SK-N-SH (cell line): Measurements from ENCODE around the gene ZHX3. TPM values are rescaled to one million over a fixed set of nuclear protein-coding genes. Genes with fewer than 3 reads are reported as not detected.

Experiments
- CTCF ChIA-PET: fragments of 300-600, 350-600 bp; formaldehyde crosslinking; extraction: SDS; loops from one replicate; lab custom pipeline; 2021; lab: Yijun Ruan, JAX
- POLR2A ChIA-PET: fragments of 350-600 bp; sonication (Branson Sonifier 250); formaldehyde crosslinking; extraction: SDS; loops from one replicate; lab custom pipeline; 2020; ENCODE audit warnings: antibody characterized with exemption, inconsistent platforms; lab: Yijun Ruan, JAX
- DNase-seq: peaks from one replicate; pipeline ENCODE4 v3.0.0; 2012
- H2AFZ ChIP-seq: fragments of 200-600 bp; sonication (generic); 2 replicates; pipeline ENCODE4 v1.8.1; 2016; ENCODE audit warnings: antibody characterized with exemption, mild to moderate bottlenecking, low read depth
- H3F3A ChIP-seq: fragments of 200-600 bp; sonication (generic); replicated peaks from 2 replicates; pipeline ENCODE3; 2016; ENCODE audit warnings: antibody characterized with exemption, mild to moderate bottlenecking; ENCODE audit not compliant: insufficient read depth
- H3K27ac ChIP-seq, 2 experiments: fragments of 200-500 bp in 1 of 2; fragments of 200-600 bp in 1 of 2; sonication (Bioruptor generic) in 1 of 2; sonication (generic), shearing (Covaris generic) in 1 of 2; 2 replicates each; pipeline versions ENCODE4 v1.5.1 to v1.6.1; 2014 to 2016; ENCODE audit warnings: low read depth in 2 of 2, inconsistent platforms in 1 of 2, low read length in 1 of 2, mild to moderate bottlenecking in 1 of 2, mixed read lengths in 1 of 2
- H3K27me3 ChIP-seq: fragments of 200-600 bp; sonication (generic), shearing (Covaris generic); 2 replicates; pipeline ENCODE4 v1.6.1; 2016; ENCODE audit warnings: mixed run types; ENCODE audit not compliant: insufficient read depth
- H3K36me3 ChIP-seq, 2 experiments: fragments of 200-500 bp in 1 of 2; fragments of 200-600 bp in 1 of 2; sonication (Bioruptor generic) in 1 of 2; sonication (generic) in 1 of 2; replicated peaks in 1 of 2; 2 replicates each; pipeline versions ENCODE3 to v1.5.1; 2014 to 2016; ENCODE audit warnings: low read length in 1 of 2, mild to moderate bottlenecking in 1 of 2; ENCODE audit not compliant: insufficient read depth in 2 of 2, control insufficient read depth in 1 of 2
- H3K4me1 ChIP-seq, 2 experiments: fragments of 200-500 bp in 1 of 2; fragments of 200-600 bp in 1 of 2; sonication (Bioruptor generic) in 1 of 2; sonication (generic), shearing (Covaris generic) in 1 of 2; 2 replicates each; pipeline versions ENCODE4 v1.5.1 to v1.6.1; 2014 to 2016; ENCODE audit warnings: low read depth in 1 of 2, low read length in 1 of 2, mixed run types in 1 of 2; ENCODE audit not compliant: insufficient read depth in 2 of 2, control insufficient read depth in 1 of 2
- H3K4me2 ChIP-seq: fragments of 200-600 bp; sonication (generic), shearing (Covaris generic); 2 replicates; pipeline ENCODE4 v1.6.1; 2017; ENCODE audit warnings: mixed run types
- H3K4me3 ChIP-seq, 2 experiments: fragments of 200-500 bp in 1 of 2; fragments of 200-600 bp in 1 of 2; sonication (Bioruptor generic) in 1 of 2; sonication (generic), shearing (Covaris generic) in 1 of 2; 2 replicates each; pipeline versions ENCODE4 v1.5.1 to v1.8.1; 2014 to 2016; ENCODE audit warnings: low read depth in 2 of 2, inconsistent platforms in 1 of 2, low read length in 1 of 2, mild to moderate bottlenecking in 1 of 2, mixed read lengths in 1 of 2, moderate library complexity in 1 of 2
- H3K79me2 ChIP-seq: fragments of 200-600 bp; sonication (generic); 2 replicates; pipeline ENCODE4 v1.8.1; 2017; ENCODE audit warnings: mild to moderate bottlenecking; ENCODE audit not compliant: insufficient read depth
- H3K9ac ChIP-seq: fragments of 200-600 bp; sonication (generic); 2 replicates; pipeline ENCODE4 v1.6.1; 2017; ENCODE audit warnings: mixed run types
- H3K9me2 ChIP-seq: fragments of 200-600 bp; sonication (generic); 2 replicates; pipeline ENCODE4 v1.6.1; 2017; ENCODE audit warnings: mixed run types
- H3K9me3 ChIP-seq: fragments of 200-600 bp; sonication (generic); 2 replicates; pipeline ENCODE4 v1.6.1; 2017; ENCODE audit warnings: mixed run types, mild to moderate bottlenecking, moderate library complexity
- H4K20me1 ChIP-seq: fragments of 200-600 bp; sonication (generic); 2 replicates; pipeline ENCODE4 v1.6.1; 2017; ENCODE audit warnings: mild to moderate bottlenecking, mixed run types; ENCODE audit not compliant: insufficient read depth
- ELF1 ChIP-seq: IDR thresholded peaks from 2 replicates; pipeline ENCODE4 v1.4.0; 2012
- FOXM1 ChIP-seq: IDR thresholded peaks from 2 replicates; pipeline ENCODE4 v1.4.0; 2012; ENCODE audit warnings: low read depth, mild to moderate bottlenecking
- MEF2A ChIP-seq: IDR thresholded peaks from 2 replicates; pipeline ENCODE4 v1.4.0; 2012; ENCODE audit warnings: low read depth, borderline replicate concordance
- RFX5 ChIP-seq: IDR thresholded peaks from 2 replicates; pipeline ENCODE4 v1.6.1; 2012; ENCODE audit warnings: mild to moderate bottlenecking, improper control_type of control experiment, low read length
- WGBS: methylation state at CpG from one replicate; pipeline ENCODE4 v1.1.6; 2017; ENCODE audit warnings: low lambda C conversion rate; 5-methylcytosine and 5-hydroxymethylcytosine counted together
- polyA plus RNA-seq, 3 experiments: library from polyadenylated mRNA; depleted of rRNA; stranded (reverse); fragments of >200 nt; gene quantifications; 2 replicates each; pipeline ENCODE4 v1.2.3, GENCODE V29; 2012
- TF ChIP-seq, protein P1 (sequence below): IDR thresholded peaks from 2 replicates; pipeline ENCODE4 v1.4.0; 2012; ENCODE audit warnings: low read depth, borderline replicate concordance
- TF ChIP-seq, protein P2 (sequence below): fragments of 200-600 bp; sonication (generic); IDR thresholded peaks from 2 replicates; pipeline ENCODE4 v1.6.1; 2017; ENCODE audit warnings: antibody characterized with exemption, mild to moderate bottlenecking, moderate library complexity
- TF ChIP-seq, protein P3 (sequence below): fragments of 150-350 bp; IDR thresholded peaks from 2 replicates; pipeline ENCODE4 v1.6.1; 2017; ENCODE audit warnings: antibody characterized with exemption, low read length, low read depth, borderline replicate concordance
- TF ChIP-seq, protein P4 (sequence below): IDR thresholded peaks from 2 replicates; pipeline ENCODE4 v1.4.0; 2012; ENCODE audit warnings: low read depth, borderline replicate concordance
- TF ChIP-seq, protein P5 (sequence below): fragments of 150-350 bp; IDR thresholded peaks from 2 replicates; pipeline ENCODE4 v1.6.1; 2016; ENCODE audit warnings: mild to moderate bottlenecking, low read depth, low read length

Gene ZHX3
- polyA plus RNA-seq, 1 of the 3 experiments (the other 2 are of a cell fraction): 6.0 TPM

DNA sequence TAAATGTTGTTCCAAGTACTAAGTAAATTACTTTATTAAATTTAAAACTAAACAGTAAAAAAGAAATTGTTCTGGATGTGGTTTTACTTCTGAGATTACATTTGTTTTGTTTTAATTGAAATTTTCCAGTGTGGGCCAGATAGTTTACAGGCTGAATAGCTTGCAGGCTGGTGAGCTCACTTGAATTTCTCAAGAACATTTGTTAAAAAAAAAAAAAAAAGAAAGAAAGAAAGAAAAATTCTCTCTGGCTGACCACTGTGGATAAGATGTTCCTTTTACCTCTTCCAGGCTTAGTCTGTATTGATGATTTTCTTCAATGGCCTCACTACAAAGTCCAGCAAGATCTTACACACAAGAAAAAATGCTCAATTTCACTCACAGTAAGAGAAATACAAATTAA is 94.8 kb downstream of the ZHX3 start:
- TF ChIP-seq, protein P1, sequence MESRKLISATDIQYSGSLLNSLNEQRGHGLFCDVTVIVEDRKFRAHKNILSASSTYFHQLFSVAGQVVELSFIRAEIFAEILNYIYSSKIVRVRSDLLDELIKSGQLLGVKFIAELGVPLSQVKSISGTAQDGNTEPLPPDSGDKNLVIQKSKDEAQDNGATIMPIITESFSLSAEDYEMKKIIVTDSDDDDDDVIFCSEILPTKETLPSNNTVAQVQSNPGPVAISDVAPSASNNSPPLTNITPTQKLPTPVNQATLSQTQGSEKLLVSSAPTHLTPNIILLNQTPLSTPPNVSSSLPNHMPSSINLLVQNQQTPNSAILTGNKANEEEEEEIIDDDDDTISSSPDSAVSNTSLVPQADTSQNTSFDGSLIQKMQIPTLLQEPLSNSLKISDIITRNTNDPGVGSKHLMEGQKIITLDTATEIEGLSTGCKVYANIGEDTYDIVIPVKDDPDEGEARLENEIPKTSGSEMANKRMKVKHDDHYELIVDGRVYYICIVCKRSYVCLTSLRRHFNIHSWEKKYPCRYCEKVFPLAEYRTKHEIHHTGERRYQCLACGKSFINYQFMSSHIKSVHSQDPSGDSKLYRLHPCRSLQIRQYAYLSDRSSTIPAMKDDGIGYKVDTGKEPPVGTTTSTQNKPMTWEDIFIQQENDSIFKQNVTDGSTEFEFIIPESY: no peak
- TF ChIP-seq, protein P2, sequence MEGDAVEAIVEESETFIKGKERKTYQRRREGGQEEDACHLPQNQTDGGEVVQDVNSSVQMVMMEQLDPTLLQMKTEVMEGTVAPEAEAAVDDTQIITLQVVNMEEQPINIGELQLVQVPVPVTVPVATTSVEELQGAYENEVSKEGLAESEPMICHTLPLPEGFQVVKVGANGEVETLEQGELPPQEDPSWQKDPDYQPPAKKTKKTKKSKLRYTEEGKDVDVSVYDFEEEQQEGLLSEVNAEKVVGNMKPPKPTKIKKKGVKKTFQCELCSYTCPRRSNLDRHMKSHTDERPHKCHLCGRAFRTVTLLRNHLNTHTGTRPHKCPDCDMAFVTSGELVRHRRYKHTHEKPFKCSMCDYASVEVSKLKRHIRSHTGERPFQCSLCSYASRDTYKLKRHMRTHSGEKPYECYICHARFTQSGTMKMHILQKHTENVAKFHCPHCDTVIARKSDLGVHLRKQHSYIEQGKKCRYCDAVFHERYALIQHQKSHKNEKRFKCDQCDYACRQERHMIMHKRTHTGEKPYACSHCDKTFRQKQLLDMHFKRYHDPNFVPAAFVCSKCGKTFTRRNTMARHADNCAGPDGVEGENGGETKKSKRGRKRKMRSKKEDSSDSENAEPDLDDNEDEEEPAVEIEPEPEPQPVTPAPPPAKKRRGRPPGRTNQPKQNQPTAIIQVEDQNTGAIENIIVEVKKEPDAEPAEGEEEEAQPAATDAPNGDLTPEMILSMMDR: no peak
- TF ChIP-seq, protein P3, sequence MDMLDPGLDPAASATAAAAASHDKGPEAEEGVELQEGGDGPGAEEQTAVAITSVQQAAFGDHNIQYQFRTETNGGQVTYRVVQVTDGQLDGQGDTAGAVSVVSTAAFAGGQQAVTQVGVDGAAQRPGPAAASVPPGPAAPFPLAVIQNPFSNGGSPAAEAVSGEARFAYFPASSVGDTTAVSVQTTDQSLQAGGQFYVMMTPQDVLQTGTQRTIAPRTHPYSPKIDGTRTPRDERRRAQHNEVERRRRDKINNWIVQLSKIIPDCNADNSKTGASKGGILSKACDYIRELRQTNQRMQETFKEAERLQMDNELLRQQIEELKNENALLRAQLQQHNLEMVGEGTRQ: no peak
- TF ChIP-seq, protein P4, sequence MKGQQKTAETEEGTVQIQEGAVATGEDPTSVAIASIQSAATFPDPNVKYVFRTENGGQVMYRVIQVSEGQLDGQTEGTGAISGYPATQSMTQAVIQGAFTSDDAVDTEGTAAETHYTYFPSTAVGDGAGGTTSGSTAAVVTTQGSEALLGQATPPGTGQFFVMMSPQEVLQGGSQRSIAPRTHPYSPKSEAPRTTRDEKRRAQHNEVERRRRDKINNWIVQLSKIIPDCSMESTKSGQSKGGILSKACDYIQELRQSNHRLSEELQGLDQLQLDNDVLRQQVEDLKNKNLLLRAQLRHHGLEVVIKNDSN: no peak
- TF ChIP-seq FOXM1 (no peak), MEF2A (no peak), ELF1 (no peak), RFX5 (no peak)
- TF ChIP-seq, protein P5, sequence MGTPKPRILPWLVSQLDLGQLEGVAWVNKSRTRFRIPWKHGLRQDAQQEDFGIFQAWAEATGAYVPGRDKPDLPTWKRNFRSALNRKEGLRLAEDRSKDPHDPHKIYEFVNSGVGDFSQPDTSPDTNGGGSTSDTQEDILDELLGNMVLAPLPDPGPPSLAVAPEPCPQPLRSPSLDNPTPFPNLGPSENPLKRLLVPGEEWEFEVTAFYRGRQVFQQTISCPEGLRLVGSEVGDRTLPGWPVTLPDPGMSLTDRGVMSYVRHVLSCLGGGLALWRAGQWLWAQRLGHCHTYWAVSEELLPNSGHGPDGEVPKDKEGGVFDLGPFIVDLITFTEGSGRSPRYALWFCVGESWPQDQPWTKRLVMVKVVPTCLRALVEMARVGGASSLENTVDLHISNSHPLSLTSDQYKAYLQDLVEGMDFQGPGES: no peak
- Histone ChIP-seq H3K36me3 (no peaks in the 10 kb centered on the region), H3K4me2 (no peak overlapping the region), H3K27ac (no peak overlapping the region), H3K9ac (no peak overlapping the region), H3K27me3 (no peaks in the 10 kb centered on the region), H3K79me2 (no peaks in the 10 kb centered on the region), H3K4me3 (no peak overlapping the region), H3K4me1 (peaks cover 0 to 14% of the 10 kb centered on the region in 2 experiments; a peak in 3 of 4 replicates), H3F3A (no peaks in the 10 kb centered on the region), H3K9me2 (no peaks in the 10 kb centered on the region), H4K20me1 (no peaks in the 10 kb centered on the region), H3K9me3 (no peaks in the 10 kb centered on the region), H2AFZ (no peak overlapping the region)
- no peak for DNase-seq
- ChIA-PET POLR2A (no interaction called here), CTCF (interaction anchor here (0.7 to 3.4 kb wide), 3 partner anchors 10 to 202 kb away, joined by 3 to 21 read pairs (median 18); no protein-coding TSS in a partner anchor)

DNA sequence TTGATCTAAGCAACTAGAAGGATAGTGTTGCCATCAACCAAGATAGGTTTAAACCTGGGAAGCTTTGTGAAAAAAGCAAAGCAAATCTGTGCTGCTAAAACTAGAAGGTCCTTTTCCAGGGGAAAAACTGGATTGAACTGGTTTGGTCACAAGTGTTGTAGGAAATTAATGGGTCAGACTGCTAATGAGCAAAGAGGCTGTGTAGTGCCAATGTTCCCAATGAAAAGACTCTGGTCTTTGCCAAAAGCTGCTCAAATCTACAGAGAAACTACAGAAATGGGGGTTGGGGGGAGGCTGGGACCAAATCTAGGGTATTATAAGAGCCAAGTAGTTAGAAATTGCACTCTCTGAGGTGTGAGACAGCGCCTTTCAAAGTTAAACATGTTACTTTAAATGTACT is 95.2 kb downstream of the ZHX3 start:
- Histone ChIP-seq H3K9me2 (no peaks in the 10 kb centered on the region), H3K9me3 (no peaks in the 10 kb centered on the region), H3K4me2 (no peak overlapping the region), H3K36me3 (no peaks in the 10 kb centered on the region), H3K27ac (no peak overlapping the region), H3K4me3 (no peak overlapping the region), H3K9ac (no peak overlapping the region), H2AFZ (no peak overlapping the region), H3K4me1 (peaks cover 0 to 14% of the 10 kb centered on the region in 2 experiments; a peak in 3 of 4 replicates), H3F3A (no peaks in the 10 kb centered on the region), H4K20me1 (no peaks in the 10 kb centered on the region), H3K27me3 (no peaks in the 10 kb centered on the region), H3K79me2 (no peaks in the 10 kb centered on the region)
- ChIA-PET POLR2A (no interaction called here), CTCF (interaction anchor here (3.4 kb wide), 1 partner anchor 10 kb away, joined by 18 read pairs; no protein-coding TSS in a partner anchor)
- no peak for TF ChIP-seq FOXM1
- 93% methylated on average over 1 of the region's 1 CpG for WGBS
- DNase-seq: no peak
